Activated CD4-positive, CD25-positive, alpha-beta regulatory T cell treated with anti-CD3 and anti-CD28 coated beads, Interleukin-2, amount 50 U/mL, for 16 hours (primary cell): Measurements from ENCODE around the gene SLC11A1.

ENCODE experiments used
- DNase-seq: peaks from one replicate; pipeline ENCODE4 v3.0.0-alpha.2; 2020; ENCODE audit warnings: low read depth, low spot score

Gene SLC11A1

GRCh38 chr2:218393750-218394290 is 11.7 kb downstream of the SLC11A1 start:
- DNase-seq: no peak

DNA sequence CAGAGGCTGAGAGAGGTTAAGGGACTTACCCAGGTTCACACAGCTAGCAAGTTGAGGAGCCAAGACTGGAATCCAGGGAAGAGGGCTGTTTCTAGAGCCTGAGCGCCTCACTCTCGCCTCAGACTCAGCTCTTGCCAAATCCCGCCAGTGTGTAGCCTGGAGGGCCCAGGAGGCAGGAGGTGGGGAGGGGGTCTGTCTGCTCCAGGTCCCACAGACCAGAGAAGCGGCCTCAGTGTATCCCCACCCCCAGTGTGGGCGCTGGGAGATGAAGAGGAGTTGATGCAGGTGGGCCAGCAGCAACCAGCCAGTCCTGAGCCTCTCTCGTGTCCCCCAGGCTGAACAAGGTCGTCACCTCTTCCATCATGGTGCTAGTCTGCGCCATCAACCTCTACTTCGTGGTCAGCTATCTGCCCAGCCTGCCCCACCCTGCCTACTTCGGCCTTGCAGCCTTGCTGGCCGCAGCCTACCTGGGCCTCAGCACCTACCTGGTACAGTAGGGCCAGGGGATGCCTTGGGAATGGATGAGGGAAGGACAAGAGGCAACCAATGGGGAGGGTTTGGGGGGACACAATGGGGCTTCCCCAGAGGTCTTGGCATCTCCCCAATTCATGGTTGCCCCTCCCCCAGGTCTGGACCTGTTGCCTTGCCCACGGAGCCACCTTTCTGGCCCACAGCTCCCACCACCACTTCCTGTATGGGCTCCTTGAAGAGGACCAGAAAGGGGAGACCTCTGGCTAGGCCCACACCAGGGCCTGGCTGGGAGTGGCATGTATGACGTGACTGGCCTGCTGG is 12.4 kb downstream of the SLC11A1 start:
- DNase-seq: no peak

- no peak for DNase-seq
These were observed 13.0 kb downstream of the SLC11A1 start for GRCh38 chr2:218395090-218395444.

- DNase-seq: no peak
These were observed 13.4 kb downstream of the SLC11A1 start for GRCh38 chr2:218395456-218395825.

DNA sequence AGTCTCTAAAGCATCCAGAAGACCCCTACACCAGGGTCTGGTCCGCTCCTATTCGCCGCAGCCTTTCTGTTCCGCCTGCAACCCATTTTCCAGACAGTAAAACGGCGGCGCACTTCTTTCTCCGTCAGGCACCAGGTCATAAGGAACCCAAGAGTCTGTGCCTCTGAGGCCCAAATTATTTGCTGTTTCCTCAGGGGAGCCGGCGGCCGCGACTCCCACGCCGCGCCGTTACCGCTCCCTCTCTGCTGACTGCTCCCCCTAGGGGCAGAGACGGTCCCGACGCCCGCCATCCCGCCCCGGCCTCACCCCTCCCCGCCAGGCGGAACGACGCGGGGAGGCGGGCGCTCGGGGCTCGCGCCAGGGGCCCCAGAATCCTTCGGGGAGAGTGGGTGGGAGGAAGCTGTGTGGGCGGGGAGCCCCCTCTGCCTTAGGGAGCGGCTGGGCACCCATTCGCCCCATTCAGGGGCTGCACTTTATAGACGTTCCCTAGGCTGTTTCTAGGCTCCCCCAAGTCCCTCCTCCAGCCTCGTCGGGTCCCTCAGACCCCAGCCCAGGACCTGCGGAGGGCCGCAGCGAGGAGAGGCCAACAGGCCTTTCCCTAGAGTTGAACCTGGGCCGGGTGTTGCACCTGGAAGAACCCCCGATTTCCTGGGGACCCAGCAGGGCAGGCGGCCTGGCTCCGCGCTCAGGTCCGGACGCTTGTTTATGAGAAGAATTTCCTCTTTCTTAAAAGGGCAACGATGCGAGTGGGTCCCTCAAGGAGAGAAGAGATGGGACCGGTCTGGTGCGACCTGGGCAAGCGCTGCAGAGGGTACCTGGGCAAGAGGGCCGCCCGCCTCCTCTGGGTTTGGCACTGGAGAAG is 14.0 kb downstream of the SLC11A1 start:
- peak; percentile 89 for DNase-seq

- DNase-seq: peak; percentile 46
These were observed 14.8 kb downstream of the SLC11A1 start for GRCh38 chr2:218396688-218397462.

GRCh38 chr2:218397463-218397819 is 15.4 kb downstream of the SLC11A1 start:
- no peak for DNase-seq

DNA sequence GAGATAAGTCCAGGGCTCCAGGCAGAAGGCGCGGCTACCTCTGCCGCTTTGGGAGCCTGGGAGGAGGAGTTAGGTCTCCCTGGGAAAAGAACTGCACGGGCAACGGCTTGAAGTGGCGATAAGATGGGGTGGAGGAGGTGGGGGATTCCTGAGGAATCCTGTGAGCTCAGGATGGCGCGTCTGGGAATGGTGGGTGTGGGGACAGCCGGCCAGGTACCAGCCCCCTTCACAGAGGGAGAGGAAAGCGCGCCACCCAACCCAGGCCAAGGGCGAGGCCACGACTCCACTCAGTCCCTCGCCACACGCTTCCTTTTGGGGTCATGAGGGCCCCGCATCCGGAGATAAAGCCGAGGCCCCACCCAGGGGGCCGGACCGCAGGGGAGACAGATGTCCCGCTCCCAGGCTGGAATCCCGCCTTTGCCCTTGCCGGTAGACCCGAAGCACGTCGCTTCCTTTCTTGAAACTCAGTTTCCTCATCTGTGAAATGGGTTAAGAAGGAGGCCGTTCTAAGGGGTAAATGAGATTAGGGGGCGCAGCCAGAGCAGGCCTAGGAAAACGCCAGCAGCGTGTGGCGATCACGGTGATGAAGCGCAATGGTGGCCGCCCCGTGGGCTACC is 15.9 kb downstream of the SLC11A1 start:
- DNase-seq: no peak

DNA sequence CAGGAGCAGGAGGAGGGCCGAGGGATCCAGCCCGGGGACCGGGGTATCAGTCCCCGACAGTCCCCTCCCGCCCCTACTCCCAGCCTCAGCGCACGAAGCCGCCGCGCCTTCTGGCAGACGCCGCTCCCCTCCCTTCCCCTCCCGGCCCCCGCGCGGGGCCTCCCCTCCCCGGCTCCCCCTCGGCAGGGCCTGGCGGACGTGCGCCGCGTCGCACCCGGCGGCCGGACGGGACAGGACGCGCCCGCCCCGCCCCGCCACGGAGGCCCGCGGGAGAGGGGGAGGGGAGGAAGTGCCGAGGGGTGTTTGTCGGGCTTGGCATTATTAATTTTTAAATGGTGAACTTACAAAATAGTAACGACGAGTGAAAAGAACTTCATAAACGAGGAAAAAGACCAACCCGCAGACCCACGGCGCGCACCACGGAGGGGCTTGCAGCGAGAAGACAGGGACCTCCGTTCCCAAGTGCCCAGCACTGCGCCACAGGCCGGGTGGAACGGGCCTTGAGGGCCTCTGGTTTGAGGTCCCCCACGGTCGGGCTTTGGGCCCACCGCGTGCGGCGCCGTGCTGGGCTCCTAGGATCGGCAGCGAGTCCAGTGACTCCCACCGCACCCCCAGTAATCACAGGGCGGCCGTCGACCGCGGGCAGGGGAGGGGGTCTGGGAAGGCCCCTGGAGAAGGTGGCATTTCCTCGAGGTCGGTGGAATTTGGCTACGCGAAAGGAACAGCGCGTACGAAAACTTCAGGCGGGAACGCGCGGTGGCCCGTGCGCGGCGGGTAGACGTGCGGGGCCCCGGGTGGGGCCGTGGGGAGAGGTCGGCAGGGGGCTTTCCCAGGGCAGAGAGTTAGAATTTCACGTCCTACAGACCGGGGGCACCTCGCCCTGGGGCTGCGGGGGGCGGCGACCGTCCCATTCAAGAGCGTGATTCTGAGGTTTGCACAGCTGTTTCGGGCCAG is 16.6 kb downstream of the SLC11A1 start:
- peak; percentile 47 for DNase-seq

DNA sequence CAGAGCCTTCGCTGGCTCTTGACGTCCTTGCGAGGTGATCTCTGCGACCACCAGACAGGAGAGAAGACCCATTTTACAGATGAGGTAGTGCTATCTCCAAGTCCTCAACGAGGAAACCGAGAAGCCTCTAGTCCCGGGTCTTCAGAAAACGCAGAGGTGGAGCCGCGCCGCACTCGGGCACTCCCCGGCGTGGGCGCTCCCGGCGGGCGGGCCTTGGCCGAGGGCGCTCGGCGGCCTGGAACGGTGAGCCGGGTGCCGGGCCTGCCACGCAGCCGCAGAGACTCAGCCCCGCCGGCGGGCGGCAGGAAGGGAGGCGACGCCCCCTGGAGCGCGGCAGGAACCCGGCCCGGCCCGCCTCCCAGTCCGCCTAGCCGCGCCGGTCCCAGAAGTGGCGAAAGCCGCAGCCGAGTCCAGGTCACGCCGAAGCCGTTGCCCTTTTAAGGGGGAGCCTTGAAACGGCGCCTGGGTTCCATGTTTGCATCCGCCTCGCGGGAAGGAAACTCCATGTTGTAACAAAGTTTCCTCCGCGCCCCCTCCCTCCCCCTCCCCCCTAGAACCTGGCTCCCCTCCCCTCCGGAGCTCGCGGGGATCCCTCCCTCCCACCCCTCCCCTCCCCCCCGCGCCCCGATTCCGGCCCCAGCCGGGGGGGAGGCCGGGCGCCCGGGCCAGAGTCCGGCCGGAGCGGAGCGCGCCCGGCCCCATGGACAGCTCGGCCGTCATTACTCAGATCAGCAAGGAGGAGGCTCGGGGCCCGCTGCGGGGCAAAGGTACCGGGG is 17.5 kb downstream of the SLC11A1 start, which contains the start of gene CTDSP1:
Gene CTDSP1 (plus strand): TSS at position 478 of the 776 bp plus-strand sequence. CDS start 223 bp downstream, at position 701.
- peak; percentile 88 for DNase-seq

- no peak for DNase-seq
These were observed 18.3 kb downstream of the SLC11A1 start for GRCh38 chr2:218400167-218400929.

GRCh38 chr2:218400930-218401881 is 19.1 kb downstream of the SLC11A1 start:
- DNase-seq: no peak

DNA sequence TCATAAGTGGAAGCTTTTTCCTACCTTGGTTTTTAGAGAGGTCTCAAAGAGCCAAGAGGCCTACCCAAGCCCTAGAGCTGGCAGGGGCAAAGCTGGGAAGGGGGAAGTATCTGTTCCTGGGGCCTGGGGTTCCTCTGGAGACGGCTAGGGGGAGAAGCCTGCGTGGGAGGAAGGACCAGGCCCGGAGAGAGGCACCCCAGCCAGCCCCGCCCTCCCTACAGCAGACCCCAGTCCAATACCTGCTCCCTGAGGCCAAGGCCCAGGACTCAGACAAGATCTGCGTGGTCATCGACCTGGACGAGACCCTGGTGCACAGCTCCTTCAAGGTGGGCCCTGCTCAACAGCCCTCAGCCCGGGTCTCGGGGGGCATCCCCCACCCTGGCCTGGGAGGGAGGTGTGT is 19.8 kb downstream of the SLC11A1 start:
- DNase-seq: no peak

DNA sequence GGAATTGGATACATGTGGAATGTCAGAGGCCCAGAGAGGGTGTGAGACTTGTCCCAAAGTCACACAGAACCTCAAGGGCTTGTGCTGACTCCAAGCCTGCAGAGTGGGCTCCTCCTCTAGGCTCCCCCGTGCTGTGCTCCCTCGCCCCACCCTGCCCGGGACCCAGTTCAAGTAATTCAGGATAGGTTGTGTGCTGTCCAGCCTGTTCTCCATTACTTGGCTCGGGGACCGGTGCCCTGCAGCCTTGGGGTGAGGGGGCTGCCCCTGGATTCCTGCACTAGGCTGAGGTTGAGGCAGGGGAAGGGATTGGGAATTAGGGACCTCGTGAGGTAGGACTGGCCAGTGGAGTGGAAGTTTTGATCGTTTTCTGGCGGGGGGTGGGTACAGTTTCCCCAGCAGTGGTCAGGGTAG is 20.4 kb downstream of the SLC11A1 start:
- DNase-seq: no peak

GRCh38 chr2:218402911-218403411 is 20.9 kb downstream of the SLC11A1 start:
- no peak for DNase-seq

DNA sequence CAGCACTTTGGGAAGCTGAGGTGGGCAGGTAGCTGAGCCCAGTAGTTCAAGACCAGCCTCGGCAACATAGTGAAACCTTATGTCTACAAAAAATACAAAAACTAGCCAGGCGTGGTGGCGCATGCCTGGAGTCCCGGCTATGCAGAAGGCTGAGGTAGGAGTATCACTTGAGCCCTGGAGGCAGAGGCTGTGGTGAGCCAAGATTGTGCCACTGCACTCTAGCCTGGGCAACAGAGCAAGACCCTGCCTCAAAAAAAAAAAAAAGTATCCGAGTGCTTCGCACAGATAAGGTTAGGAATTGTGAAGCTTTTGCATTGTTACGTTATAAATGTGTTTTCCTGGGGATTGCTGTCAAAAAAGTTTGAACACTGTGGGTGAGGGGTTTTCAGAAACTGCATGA is 21.7 kb downstream of the SLC11A1 start:
- no peak for DNase-seq

DNA sequence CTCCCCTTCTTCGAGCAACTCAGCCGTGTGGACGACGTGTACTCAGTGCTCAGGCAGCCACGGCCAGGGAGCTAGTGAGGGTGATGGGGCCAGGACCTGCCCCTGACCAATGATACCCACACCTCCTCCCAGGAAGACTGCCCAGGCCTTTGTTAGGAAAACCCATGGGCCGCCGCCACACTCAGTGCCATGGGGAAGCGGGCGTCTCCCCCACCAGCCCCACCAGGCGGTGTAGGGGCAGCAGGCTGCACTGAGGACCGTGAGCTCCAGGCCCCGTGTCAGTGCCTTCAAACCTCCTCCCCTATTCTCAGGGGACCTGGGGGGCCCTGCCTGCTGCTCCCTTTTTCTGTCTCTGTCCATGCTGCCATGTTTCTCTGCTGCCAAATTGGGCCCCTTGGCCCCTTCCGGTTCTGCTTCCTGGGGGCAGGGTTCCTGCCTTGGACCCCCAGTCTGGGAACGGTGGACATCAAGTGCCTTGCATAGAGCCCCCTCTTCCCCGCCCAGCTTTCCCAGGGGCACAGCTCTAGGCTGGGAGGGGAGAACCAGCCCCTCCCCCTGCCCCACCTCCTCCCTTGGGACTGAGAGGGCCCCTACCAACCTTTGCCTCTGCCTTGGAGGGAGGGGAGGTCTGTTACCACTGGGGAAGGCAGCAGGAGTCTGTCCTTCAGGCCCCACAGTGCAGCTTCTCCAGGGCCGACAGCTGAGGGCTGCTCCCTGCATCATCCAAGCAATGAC is 22.4 kb downstream of the SLC11A1 start:
- DNase-seq: no peak
